Measurements from ENCODE around the gene CUBN.

DNA sequence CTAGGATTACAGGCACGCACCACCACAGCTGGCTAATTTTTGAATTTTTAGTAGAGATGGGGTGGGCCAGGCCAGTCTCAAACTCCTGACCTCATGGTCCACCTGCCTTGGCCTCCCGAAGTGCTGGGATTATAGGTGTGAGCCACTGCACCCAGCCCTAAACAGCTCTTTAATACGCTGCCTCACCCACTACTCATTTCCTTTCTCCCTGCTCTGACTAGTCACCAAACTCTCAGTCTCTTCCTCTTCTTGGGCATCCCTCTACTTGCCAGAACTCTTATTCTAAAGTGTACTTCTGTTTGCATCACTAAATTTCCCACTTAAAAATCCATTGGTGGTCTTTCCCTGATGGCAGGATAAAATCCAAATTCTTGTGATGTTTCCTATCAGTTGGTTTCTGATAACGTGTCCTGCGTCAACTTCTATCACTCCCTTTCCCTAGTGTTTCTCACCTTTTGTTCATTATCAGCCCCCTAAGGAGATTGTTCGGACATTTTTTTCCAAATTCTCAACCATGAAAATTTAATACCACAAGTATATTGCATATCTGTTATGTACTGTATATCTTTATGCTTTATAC is 124.7 kb downstream of the CUBN start:
- TF ChIP-seq, protein P1, sequence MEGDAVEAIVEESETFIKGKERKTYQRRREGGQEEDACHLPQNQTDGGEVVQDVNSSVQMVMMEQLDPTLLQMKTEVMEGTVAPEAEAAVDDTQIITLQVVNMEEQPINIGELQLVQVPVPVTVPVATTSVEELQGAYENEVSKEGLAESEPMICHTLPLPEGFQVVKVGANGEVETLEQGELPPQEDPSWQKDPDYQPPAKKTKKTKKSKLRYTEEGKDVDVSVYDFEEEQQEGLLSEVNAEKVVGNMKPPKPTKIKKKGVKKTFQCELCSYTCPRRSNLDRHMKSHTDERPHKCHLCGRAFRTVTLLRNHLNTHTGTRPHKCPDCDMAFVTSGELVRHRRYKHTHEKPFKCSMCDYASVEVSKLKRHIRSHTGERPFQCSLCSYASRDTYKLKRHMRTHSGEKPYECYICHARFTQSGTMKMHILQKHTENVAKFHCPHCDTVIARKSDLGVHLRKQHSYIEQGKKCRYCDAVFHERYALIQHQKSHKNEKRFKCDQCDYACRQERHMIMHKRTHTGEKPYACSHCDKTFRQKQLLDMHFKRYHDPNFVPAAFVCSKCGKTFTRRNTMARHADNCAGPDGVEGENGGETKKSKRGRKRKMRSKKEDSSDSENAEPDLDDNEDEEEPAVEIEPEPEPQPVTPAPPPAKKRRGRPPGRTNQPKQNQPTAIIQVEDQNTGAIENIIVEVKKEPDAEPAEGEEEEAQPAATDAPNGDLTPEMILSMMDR (IDR thresholded peaks at IDR 0.05): no peak
- TF ChIP-seq POLR2AphosphoS5 (IDR thresholded peaks at IDR 0.05; ENCODE audit: low read depth, low read length) (no peak), SIN3A (IDR thresholded peaks at IDR 0.05; ENCODE audit: borderline replicate concordance, insufficient read depth, low read depth, low read length) (no peak), REST (IDR thresholded peaks at IDR 0.05; ENCODE audit: insufficient read depth in 1 of 2, low read depth in 2 of 2, low read length in 1 of 2) (no peak), TCF7L2 (IDR thresholded peaks at IDR 0.05; ENCODE audit: low read depth, low read length) (no peak)

All from Panc1 (cell line).